Fibroblast of villous mesenchyme (primary cell): ENCODE data around the gene CAGE1. TPM values are rescaled to one million over a fixed set of nuclear protein-coding genes. Genes with fewer than 3 reads are reported as not detected.

Source experiments
- DNase-seq: peaks from one replicate; pipeline ENCODE4 v3.0.0-alpha.2; 2010; ENCODE audit warnings: low read depth
- H3K4me3 ChIP-seq: 2 replicates; pipeline ENCODE4 v1.5.1; 2011; ENCODE audit warnings: low read depth, mild to moderate bottlenecking, low read length
- CTCF ChIP-seq: IDR thresholded peaks from 2 replicates; pipeline ENCODE4 v1.5.1; 2012; ENCODE audit warnings: low read depth, mild to moderate bottlenecking, low read length; ENCODE audit not compliant: insufficient read depth
- total RNA-seq: library from RNA; depleted of rRNA; stranded (reverse); fragments of >200 nt; gene quantifications from 2 replicates; pipeline ENCODE4 v1.2.3, GENCODE V29; 2012

CAGE1 gene
- total RNA-seq = under 0.01 TPM in 2 replicates

GRCh38 chr6:7389451-7390225, at the start of gene CAGE1, which contains the start of gene RIOK1:
Gene CAGE1, minus strand, starts transcription at chr6:7389742. Its CDS starts 2,569 bp downstream, at chr6:7387173.
Gene RIOK1, plus strand, starts transcription at chr6:7389808. Its CDS starts 195 bp downstream, at chr6:7390003.
- DNase-seq = peak; percentile 94
- peak within 1 kb of the TSS; percentile 75 for H3K4me3 ChIP-seq
- TF ChIP-seq CTCF = peak; percentile 16

DNA sequence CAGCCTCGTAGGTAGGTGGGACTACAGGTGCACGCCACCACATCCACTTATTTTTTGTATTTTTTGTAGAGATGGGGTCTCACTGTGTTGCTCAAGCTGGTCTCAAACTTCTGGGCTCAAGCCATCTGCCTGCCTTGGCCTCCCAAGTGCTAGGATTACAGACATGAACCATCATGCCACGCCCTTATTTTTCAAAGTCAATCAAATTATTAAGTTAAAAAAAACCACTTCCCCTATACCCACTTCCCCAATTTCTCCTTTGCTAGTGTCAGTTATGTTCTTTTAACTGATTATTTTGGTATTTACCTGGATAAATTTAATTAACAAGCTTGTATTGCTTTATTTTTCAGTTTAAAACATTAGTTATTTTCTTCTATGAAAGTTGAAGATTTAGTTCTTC, 49.7 kb upstream of the CAGE1 start:
- TF ChIP-seq CTCF = no peak
- DNase-seq = no peak
- H3K4me3 ChIP-seq = no peak overlapping the region

GRCh38 chr6:7438011-7438410, 48.5 kb upstream of the CAGE1 start:
- no peak for TF ChIP-seq CTCF
- no peak overlapping the region for H3K4me3 ChIP-seq
- no peak for DNase-seq

GRCh38 chr6:7434672-7435071, 45.1 kb upstream of the CAGE1 start:
- no peak for TF ChIP-seq CTCF
- H3K4me3 ChIP-seq = no peak overlapping the region
- DNase-seq = no peak

DNA sequence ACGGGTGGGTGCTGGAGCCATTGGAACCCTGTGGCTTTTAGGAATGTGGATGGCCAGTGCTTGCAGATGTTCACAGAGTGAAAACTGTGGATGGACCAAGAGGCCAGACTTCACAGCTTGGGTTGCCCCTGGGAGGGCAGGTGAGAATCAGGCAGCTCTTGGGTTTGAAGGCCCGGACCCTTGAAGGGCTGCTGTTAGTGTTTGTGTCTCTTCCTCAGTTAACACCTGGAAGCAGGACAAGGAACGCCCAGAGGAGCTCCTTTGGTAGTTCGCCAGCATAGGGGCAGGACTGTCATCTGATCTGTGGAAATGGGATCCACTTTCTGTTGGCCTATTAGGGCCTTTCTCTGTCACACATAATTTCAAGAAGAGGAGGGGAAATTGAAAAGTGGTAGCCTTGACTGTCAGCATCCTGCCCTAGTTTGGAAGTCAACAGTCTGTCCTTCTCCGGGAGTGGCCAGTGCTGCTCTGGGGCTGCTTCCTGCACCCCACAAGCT, 43.6 kb upstream of the CAGE1 start:
- TF ChIP-seq CTCF = no peak
- no peak overlapping the region for H3K4me3 ChIP-seq
- peak; percentile 10 for DNase-seq

DNA sequence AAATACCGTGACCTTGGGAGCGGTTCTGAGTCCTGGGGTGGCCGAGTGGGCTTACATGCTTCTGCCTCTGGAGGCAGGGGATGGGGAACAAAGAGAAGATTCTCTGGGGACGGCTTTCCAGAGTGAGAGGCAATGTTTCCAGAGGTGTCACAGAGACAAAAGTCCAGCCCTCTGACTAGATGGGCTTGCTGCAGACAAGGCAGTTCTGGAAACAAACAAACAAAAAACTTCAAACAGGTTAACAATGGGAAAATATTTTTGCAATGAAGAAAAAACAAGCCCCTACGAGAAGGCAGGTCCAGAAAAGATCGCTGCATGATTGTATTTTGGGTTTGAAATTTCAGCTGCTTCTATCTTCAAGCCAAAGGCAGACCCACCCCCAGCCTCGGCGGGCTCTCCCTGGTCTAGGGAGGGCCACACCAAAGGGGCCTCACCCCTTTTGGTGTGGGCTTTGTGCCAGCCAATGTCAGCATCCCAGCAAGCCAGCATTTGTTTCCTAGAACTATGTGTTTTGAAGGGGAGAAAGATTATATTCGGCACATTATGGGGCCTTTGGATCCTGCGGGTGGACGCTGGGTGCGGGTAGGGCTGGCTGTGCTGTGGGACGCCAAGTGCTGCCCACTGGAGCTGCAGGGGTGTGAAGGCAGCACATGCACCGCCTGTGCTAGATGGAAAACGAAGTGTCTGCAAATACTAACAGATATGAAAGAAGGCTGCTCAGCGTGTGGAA, 43.0 kb upstream of the CAGE1 start:
- DNase-seq = no peak
- TF ChIP-seq CTCF = no peak
- H3K4me3 ChIP-seq = no peak overlapping the region
